Chondrocyte (in vitro differentiated cells): ENCODE results near the gene AFAP1. TPM values are rescaled to one million over a fixed set of nuclear protein-coding genes. Genes with fewer than 3 reads are reported as not detected.

Experiments used
- DNase-seq: peaks from one replicate; pipeline ENCODE4 v3.0.0; 2021; ENCODE audit warnings: mixed read lengths, low spot score
- H3K27ac Mint-ChIP-seq: one replicate; pipeline ENCODE4 v1.8.0; 2021; ENCODE audit warnings: mild to moderate bottlenecking, moderate library complexity, mixed read lengths; ENCODE audit not compliant: unreplicated experiment
- H3K27me3 Mint-ChIP-seq: 2 replicates; pipeline ENCODE4 v1.8.0; 2021; ENCODE audit warnings: low read depth, mixed read lengths
- H3K36me3 Mint-ChIP-seq: 2 replicates; pipeline ENCODE4 v1.8.0; 2021; ENCODE audit warnings: low read depth, mixed read lengths
- H3K4me1 Mint-ChIP-seq: 2 replicates; pipeline ENCODE4 v1.8.0; 2021; ENCODE audit warnings: low read depth, mild to moderate bottlenecking, mixed read lengths
- H3K4me3 Mint-ChIP-seq: one replicate; pipeline ENCODE4 v1.8.0; 2021; ENCODE audit warnings: mild to moderate bottlenecking, moderate library complexity, mixed read lengths; ENCODE audit not compliant: unreplicated experiment
- H3K9me3 Mint-ChIP-seq: 2 replicates; pipeline ENCODE4 v1.8.0; 2021; ENCODE audit warnings: low read depth, mixed read lengths
- total RNA-seq: library from RNA; stranded (reverse); gene quantifications from 3 replicates; pipeline ENCODE4 v1.2.1, GENCODE V29; 2021
- TF ChIP-seq, protein P1 (sequence below): fragments of 200-600 bp; sonication (generic); IDR thresholded peaks from 2 replicates; pipeline ENCODE4 v1.5.0; 2021; ENCODE audit warnings: antibody characterized with exemption, mild to moderate bottlenecking, moderate library complexity

AFAP1 gene
- total RNA-seq, 1 donor from 2014 or later: 118 TPM

DNA sequence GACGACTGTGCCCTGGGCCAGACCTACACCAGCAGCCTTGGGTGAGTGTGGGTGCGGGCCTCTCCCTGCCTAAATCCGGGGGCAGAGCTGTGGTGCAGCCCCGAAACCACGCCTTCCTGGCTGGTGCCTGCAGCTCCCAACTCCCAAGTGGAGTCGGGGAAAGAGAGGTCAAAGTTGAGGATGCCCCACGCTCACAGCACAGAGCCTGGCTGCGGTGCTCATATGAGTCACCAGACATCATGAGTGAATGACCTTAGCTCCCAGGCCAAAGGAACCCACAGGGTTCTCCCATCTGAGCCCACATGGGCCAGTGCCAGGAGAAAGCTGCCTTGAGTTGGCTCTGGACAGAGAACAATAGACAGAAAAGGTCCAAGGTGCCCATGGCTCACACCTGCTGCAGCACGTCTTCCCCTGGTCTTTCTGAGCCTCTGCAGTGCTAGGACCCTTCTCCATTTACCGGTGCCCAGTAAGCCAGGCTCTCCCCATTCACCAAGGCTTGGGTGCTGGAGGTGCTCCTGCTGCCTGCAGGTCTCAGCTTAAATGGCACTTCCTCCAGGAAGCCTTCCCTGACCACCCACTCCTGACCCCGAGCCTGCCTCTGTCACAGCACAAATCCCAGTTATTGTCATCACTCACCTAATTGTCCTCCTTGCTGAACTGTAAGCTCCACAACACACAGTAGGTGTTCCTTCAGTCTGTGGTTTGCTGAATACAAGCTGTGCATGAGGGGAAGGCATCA, 224.2 kb downstream of the AFAP1 start:
- no peaks in the 10 kb centered on the region for H3K9me3 Mint-ChIP-seq

DNA sequence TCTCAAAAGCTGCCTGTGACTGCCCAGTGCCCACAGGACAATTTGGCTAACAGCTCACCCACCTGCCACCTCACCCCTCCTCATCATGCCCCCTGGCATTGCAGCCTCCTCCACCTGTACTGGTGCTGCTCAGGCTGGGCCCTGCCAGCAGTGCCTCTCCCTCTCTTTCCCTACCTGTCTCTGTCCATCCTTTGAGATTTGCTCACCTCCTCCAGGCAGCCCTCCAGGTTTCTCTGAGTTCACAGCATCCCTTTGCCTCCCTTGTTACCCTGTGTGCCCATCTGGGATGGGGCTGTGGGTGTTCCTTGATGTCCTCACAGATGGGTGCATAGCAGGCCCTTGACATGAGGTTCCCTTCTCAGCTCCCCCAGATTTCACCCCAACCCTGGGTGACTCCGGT, 224.9 kb downstream of the AFAP1 start:
- Mint-ChIP-seq H3K27ac (no peak overlapping the region), H3K4me1 (no peaks in the 10 kb centered on the region), H3K36me3 (peaks cover 13% of the 10 kb centered on the region), H3K9me3 (no peaks in the 10 kb centered on the region), H3K27me3 (peaks cover 40% of the 10 kb centered on the region), H3K4me3 (no peak overlapping the region)
- DNase-seq: no peak
- TF ChIP-seq, protein P1, sequence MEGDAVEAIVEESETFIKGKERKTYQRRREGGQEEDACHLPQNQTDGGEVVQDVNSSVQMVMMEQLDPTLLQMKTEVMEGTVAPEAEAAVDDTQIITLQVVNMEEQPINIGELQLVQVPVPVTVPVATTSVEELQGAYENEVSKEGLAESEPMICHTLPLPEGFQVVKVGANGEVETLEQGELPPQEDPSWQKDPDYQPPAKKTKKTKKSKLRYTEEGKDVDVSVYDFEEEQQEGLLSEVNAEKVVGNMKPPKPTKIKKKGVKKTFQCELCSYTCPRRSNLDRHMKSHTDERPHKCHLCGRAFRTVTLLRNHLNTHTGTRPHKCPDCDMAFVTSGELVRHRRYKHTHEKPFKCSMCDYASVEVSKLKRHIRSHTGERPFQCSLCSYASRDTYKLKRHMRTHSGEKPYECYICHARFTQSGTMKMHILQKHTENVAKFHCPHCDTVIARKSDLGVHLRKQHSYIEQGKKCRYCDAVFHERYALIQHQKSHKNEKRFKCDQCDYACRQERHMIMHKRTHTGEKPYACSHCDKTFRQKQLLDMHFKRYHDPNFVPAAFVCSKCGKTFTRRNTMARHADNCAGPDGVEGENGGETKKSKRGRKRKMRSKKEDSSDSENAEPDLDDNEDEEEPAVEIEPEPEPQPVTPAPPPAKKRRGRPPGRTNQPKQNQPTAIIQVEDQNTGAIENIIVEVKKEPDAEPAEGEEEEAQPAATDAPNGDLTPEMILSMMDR: no peak

More for the DNA sequence above, 224.2 kb downstream of the AFAP1 start:
- Mint-ChIP-seq H3K4me1 (no peaks in the 10 kb centered on the region), H3K27me3 (peaks cover 46% of the 10 kb centered on the region), H3K27ac (no peak overlapping the region), H3K4me3 (no peak overlapping the region), H3K36me3 (peaks cover 13% of the 10 kb centered on the region)
- DNase-seq: no peak
- TF ChIP-seq, protein P1: no peak

DNA sequence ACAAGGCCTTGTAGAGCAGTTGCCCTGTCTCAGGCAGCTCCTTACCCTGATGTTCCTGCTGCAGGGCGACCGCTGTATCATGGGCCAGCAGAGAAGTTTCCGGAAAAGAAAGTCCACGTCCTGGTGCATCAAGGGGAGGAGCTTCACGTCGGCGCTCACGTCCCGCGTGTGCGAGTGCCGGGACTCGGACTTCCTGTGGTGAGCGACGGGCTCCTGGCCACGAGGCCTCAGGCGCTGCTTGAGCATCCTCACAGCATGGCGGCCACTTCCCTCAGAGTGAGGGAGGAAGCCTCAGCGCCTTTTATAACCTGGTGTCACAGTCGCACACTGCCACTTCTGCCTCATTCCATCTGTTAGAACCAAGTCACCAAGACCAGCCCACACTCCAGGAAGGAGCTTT, 225.5 kb downstream of the AFAP1 start:
- no peak overlapping the region for H3K4me3 Mint-ChIP-seq
- no peaks in the 10 kb centered on the region for H3K9me3 Mint-ChIP-seq
- H3K4me1 Mint-ChIP-seq: no peaks in the 10 kb centered on the region
- peaks cover 13% of the 10 kb centered on the region for H3K36me3 Mint-ChIP-seq
- DNase-seq: no peak
- TF ChIP-seq, protein P1: no peak
- H3K27me3 Mint-ChIP-seq: peaks cover 41% of the 10 kb centered on the region
- H3K27ac Mint-ChIP-seq: no peak overlapping the region

DNA sequence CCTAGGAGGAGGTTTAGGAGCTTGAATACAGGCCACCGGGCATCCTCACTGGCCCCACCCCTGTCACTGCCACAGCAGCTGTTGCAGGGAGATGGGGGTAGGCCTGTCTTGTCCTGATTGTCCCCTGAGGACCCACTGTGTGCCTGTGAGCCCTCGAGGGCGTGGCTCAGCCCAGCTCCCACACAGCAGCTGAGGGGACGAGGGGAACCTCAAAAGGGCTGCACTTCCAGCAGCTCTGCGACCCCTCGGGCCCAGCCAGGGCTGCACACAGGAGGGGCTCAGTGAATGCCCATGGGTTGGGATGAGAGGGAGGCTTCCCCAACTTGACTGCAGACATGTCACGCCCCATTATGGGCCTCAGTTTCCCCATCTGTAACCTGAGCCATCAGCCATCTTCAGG, 225.9 kb downstream of the AFAP1 start:
- no peaks in the 10 kb centered on the region for H3K9me3 Mint-ChIP-seq
- no peak overlapping the region for H3K27ac Mint-ChIP-seq
- H3K4me1 Mint-ChIP-seq: no peaks in the 10 kb centered on the region
- H3K27me3 Mint-ChIP-seq: peaks cover 41% of the 10 kb centered on the region
- no peak for DNase-seq
- no peak overlapping the region for H3K4me3 Mint-ChIP-seq
- peaks cover 13% of the 10 kb centered on the region for H3K36me3 Mint-ChIP-seq
- TF ChIP-seq, protein P1: no peak

DNA sequence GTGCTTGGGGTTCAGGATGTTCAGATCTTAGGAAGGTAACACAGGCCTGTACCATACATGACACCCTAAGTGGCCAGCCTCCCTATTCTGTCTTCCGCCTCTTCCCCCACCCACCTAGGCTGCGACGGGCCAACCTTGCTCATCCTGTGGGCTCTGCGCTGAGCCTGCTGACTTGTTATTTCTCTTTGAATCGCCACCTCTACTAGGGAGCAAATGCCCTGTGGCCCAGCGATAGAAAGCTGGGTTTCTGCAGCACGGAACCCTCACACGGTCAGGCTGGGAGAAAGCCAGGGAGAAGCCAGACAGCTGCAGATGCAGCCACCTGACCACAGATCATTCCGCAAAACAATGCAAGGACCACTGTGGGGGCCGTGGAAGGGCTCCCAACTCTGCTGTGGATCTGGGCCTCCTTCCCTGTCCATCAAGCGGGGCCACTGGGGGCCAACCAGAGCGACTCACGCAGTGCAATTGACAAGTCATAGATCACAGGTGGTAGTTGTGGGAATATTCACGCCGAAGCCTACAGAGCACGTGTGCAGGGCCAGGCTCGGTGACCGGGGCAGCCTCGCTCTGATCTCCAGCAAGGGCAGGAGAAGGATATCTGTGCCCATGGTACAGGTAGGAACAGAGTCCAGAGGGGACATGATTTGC, 227.5 kb downstream of the AFAP1 start:
- Mint-ChIP-seq H3K27me3 (peaks cover 37% of the 10 kb centered on the region), H3K4me1 (no peaks in the 10 kb centered on the region), H3K9me3 (no peaks in the 10 kb centered on the region), H3K4me3 (no peak overlapping the region), H3K27ac (no peak overlapping the region), H3K36me3 (peaks cover 13% of the 10 kb centered on the region)
- no peak for DNase-seq
- TF ChIP-seq, protein P1: no peak
